NB4 (cell line): ENCODE data around the gene CDH12.
"Not testable (repeated sequence)": the region's sequence is repeated elsewhere in the genome, so short reads cannot be mapped to it uniquely, and the experiment has no call there.

Experiments
- DNase-seq: peaks from one replicate; pipeline ENCODE4 v3.0.0; 2010; ENCODE audit warnings: low read depth
- H3K4me3 ChIP-seq: one replicate; pipeline ENCODE4 v1.5.1; 2011; ENCODE audit warnings: mild to moderate bottlenecking, low read depth, low read length, moderate library complexity
- MAX ChIP-seq: IDR thresholded peaks from 2 replicates; pipeline ENCODE4 v1.6.1; 2011; ENCODE audit warnings: low read depth, low read length
- MYC ChIP-seq: IDR thresholded peaks from 2 replicates; pipeline ENCODE4 v1.6.1; 2011; ENCODE audit warnings: low read depth, low read length
- POLR2A ChIP-seq: IDR thresholded peaks from 2 replicates; pipeline ENCODE4 v1.6.1; 2011; ENCODE audit warnings: mild to moderate bottlenecking; ENCODE audit not compliant: insufficient read length; ENCODE audit errors: extremely low read depth
- TF ChIP-seq, protein P1 (sequence below): IDR thresholded peaks from one replicate; pipeline ENCODE4 v1.5.1; 2012; ENCODE audit warnings: low read depth, low read length

CDH12 gene

DNA sequence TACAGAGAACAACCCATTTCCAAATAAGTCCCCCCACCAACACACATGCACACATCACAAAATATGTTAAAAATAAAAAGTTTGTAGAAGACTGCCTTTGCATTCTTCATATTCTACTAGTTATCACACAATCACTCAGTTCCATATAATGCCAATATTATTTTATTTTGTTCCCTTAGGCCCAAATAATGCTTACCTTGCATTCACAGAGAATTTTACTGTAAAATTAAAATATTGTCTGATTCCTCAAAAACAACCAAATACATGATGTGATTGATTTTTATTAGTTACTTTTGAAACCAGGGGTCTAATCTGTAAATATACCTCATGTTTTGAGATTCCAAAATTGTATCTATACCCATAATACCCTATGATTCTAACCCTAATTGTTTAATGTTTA, 536.9 kb downstream of the CDH12 start:
- H3K4me3 ChIP-seq: no peak overlapping the region
- DNase-seq: no peak
- TF ChIP-seq MAX (no peak), MYC (no peak), POLR2A (no peak)
- TF ChIP-seq, protein P1, sequence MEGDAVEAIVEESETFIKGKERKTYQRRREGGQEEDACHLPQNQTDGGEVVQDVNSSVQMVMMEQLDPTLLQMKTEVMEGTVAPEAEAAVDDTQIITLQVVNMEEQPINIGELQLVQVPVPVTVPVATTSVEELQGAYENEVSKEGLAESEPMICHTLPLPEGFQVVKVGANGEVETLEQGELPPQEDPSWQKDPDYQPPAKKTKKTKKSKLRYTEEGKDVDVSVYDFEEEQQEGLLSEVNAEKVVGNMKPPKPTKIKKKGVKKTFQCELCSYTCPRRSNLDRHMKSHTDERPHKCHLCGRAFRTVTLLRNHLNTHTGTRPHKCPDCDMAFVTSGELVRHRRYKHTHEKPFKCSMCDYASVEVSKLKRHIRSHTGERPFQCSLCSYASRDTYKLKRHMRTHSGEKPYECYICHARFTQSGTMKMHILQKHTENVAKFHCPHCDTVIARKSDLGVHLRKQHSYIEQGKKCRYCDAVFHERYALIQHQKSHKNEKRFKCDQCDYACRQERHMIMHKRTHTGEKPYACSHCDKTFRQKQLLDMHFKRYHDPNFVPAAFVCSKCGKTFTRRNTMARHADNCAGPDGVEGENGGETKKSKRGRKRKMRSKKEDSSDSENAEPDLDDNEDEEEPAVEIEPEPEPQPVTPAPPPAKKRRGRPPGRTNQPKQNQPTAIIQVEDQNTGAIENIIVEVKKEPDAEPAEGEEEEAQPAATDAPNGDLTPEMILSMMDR: no peak

DNA sequence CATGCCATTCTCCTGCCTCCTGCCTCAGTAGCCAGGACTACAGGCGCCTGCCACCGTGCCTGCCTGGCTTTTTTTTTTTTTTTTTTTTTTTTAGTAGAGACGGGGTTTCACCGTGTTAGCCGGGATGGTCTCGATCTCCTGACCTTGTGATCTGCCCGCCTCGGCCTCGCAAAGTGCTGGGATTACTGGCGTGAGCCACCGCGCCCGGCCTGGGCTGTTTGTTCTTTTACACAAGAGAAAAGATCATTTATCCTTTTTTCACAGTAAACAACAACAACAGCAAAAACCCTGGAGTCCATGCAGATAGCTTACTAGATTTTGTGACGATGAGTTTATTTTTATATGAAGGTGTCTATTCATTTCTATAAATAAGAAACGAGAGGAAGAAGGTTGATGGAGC, 538.1 kb downstream of the CDH12 start:
- not testable (repeated sequence) for H3K4me3 ChIP-seq, DNase-seq

GRCh38 chr5:22314548-22314947, 538.6 kb downstream of the CDH12 start:
- no peak for DNase-seq
- no peak overlapping the region for H3K4me3 ChIP-seq
- TF ChIP-seq, protein P1: no peak
- no peak for TF ChIP-seq MYC
- no peak for TF ChIP-seq MAX
- TF ChIP-seq POLR2A: no peak

DNA sequence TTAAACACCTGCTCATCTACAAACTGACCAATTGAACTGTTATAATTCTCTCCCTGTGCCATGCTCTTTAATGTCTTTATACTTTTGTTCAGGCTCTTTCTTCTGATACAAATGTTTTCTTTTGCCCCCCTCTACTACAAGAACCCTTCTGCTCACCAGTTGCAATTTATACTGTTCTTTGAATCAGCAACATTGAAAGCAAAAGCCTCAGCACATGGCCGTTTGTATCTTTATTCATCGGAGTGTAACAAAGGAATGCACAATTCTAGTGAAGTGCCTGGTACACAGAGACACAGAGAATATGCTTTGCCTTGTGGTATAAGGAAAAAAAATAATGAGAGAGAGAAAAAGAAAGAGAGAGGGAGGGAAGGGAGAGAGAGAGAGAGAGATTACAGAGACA, 547.1 kb downstream of the CDH12 start:
- DNase-seq: no peak
- TF ChIP-seq POLR2A: no peak
- TF ChIP-seq MYC: no peak
- TF ChIP-seq, protein P1: no peak
- no peak for TF ChIP-seq MAX
- no peak overlapping the region for H3K4me3 ChIP-seq

- H3K4me3 ChIP-seq: no peak overlapping the region
- DNase-seq: no peak
- TF ChIP-seq POLR2A (no peak), MAX (no peak), MYC (no peak)
- TF ChIP-seq, protein P1: no peak
These were observed 557.3 kb downstream of the CDH12 start for GRCh38 chr5:22295832-22296231.

GRCh38 chr5:22293147-22293546, 560.0 kb downstream of the CDH12 start:
- no peak for DNase-seq
- H3K4me3 ChIP-seq: no peak overlapping the region
- TF ChIP-seq, protein P1: no peak
- TF ChIP-seq MAX: no peak
- TF ChIP-seq MYC: no peak
- no peak for TF ChIP-seq POLR2A
